CD4-positive, alpha-beta T cell (primary cell): ENCODE measurements around the gene MCRS1. TPM values are rescaled to one million over a fixed set of nuclear protein-coding genes. Genes with fewer than 3 reads are reported as not detected.

Experiments used
- ATAC-seq: fragments of 200-7000 bp; cut with Tn5 transposase; one replicate; pipeline ENCODE4 v1.10.0; 2022; ENCODE audit warnings: mild to moderate bottlenecking; ENCODE audit not compliant: poor library complexity
- CTCF ChIA-PET: fragments of 350-600 bp; sonication (Branson Sonifier 250); formaldehyde crosslinking; loops from one replicate; lab custom pipeline; 2021; ENCODE audit warnings: antibody characterized with exemption, inconsistent platforms; lab: Charles Lee
- POLR2A ChIA-PET: fragments of 350-600 bp; sonication (Branson Sonifier 250); formaldehyde crosslinking; loops from one replicate; lab custom pipeline; 2021; ENCODE audit warnings: antibody characterized with exemption, inconsistent platforms; lab: Charles Lee
- DNase-seq, 14 experiments: peaks; one replicate each; pipeline ENCODE4 v3.0.0-alpha.2; 2013 to 2020; ENCODE audit warnings: mixed read lengths in 2 of 14
- H3K27ac ChIP-seq, 2 donors: one replicate each; pipeline versions ENCODE4 v1.5.1 to v1.7.0; 2013; ENCODE audit warnings: low read length in 2 of 2, low read depth in 1 of 2, mild to moderate bottlenecking in 1 of 2
- H3K27me3 ChIP-seq, 2 experiments: 1 replicate in 1 of 2; 2 replicates in 1 of 2; pipeline versions ENCODE4 v1.6.1 to v1.7.0; 2013; ENCODE audit warnings: low read length in 2 of 2, control low read depth in 1 of 2, mild to moderate bottlenecking in 1 of 2, moderate library complexity in 1 of 2; ENCODE audit not compliant: insufficient read depth in 2 of 2, control insufficient read depth in 1 of 2
- H3K36me3 ChIP-seq: one replicate; pipeline ENCODE4 v1.6.1; 2013; ENCODE audit warnings: low read length, control low read depth; ENCODE audit not compliant: insufficient read depth
- H3K4me1 ChIP-seq: one replicate; pipeline ENCODE4 v1.6.1; 2013; ENCODE audit warnings: low read length, control low read depth; ENCODE audit not compliant: insufficient read depth
- H3K4me3 ChIP-seq: one replicate; pipeline ENCODE4 v1.5.1; 2013; ENCODE audit warnings: mild to moderate bottlenecking, low read length, moderate library complexity
- H3K9me3 ChIP-seq, 2 experiments: 1 replicate in 1 of 2; 2 replicates in 1 of 2; pipeline versions ENCODE4 v1.6.1 to v1.7.0; 2013; ENCODE audit warnings: low read length in 2 of 2, mild to moderate bottlenecking in 2 of 2, control low read depth in 1 of 2, moderate library complexity in 1 of 2; ENCODE audit not compliant: control insufficient read depth in 1 of 2, insufficient read depth in 1 of 2
- H3K27ac Mint-ChIP-seq: one replicate; pipeline ENCODE4 v1.8.0; 2020; ENCODE audit warnings: mixed read lengths
- H3K27me3 Mint-ChIP-seq: one replicate; pipeline ENCODE4 v1.8.0; 2021; ENCODE audit warnings: mixed read lengths
- H3K36me3 Mint-ChIP-seq: one replicate; pipeline ENCODE4 v1.8.0; 2021; ENCODE audit warnings: low read depth, mixed read lengths
- H3K4me1 Mint-ChIP-seq: one replicate; pipeline ENCODE4 v1.8.0; 2021; ENCODE audit warnings: low read depth, mixed read lengths
- H3K4me3 Mint-ChIP-seq: one replicate; pipeline ENCODE4 v1.8.0; 2020; ENCODE audit warnings: mild to moderate bottlenecking, mixed read lengths
- H3K9me3 Mint-ChIP-seq: one replicate; pipeline ENCODE4 v1.8.0; 2020; ENCODE audit warnings: mixed read lengths
- intact Hi-C, 2 experiments: fragments of 100-400 bp; cut with DNase I in 1 of 2; cut with micrococcal nuclease in 1 of 2; formaldehyde crosslinking; loops; one replicate each; pipeline versions ENCODE4 v1.15.1 to v1.9.0; 2023 to 2025; cut with DNase I, micrococcal nuclease
- total RNA-seq, 174 experiments: library from RNA in 2 of 174; stranded (reverse) in 2 of 174; gene quantifications; one replicate each; pipeline ENCODE4 v1.2.3 and lab custom pipeline; 2021 to 2026
- TF ChIP-seq, protein P1 (sequence below): fragments of 200-600 bp; IDR thresholded peaks from one replicate; pipeline ENCODE4 v1.8.0; 2022; ENCODE audit warnings: antibody characterized with exemption, mild to moderate bottlenecking

Gene MCRS1
- total RNA-seq, 2 experiments from 2014 or later = 49.0 to 56.4 TPM

DNA sequence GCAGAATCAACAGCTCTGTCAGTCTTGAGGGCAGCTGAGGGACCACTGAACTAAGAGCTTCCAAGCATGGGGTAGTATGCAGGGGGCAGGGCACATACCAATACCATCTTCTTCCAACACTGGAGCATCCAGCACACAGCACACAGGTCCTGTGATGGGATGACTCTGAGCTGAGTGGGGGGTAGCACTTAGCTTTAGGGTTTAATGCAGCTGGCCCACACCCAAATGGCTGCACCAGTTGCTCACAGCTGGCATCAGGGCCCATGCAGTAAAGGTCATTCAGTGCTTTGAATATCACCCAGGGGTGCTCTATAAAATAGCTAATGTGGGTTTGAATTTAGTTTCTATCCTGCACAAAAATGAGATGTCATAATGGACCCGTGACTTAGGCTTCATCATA is 35.8 kb upstream of the MCRS1 start:
- ATAC-seq (no peak), DNase-seq (no peak)
- H3K27me3 ChIP-seq = no peaks in the 10 kb centered on the region
- TF ChIP-seq, protein P1, sequence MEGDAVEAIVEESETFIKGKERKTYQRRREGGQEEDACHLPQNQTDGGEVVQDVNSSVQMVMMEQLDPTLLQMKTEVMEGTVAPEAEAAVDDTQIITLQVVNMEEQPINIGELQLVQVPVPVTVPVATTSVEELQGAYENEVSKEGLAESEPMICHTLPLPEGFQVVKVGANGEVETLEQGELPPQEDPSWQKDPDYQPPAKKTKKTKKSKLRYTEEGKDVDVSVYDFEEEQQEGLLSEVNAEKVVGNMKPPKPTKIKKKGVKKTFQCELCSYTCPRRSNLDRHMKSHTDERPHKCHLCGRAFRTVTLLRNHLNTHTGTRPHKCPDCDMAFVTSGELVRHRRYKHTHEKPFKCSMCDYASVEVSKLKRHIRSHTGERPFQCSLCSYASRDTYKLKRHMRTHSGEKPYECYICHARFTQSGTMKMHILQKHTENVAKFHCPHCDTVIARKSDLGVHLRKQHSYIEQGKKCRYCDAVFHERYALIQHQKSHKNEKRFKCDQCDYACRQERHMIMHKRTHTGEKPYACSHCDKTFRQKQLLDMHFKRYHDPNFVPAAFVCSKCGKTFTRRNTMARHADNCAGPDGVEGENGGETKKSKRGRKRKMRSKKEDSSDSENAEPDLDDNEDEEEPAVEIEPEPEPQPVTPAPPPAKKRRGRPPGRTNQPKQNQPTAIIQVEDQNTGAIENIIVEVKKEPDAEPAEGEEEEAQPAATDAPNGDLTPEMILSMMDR = no peak
- Mint-ChIP-seq H3K27ac (no peak overlapping the region), H3K27me3 (no peaks in the 10 kb centered on the region), H3K9me3 (no peaks in the 10 kb centered on the region), H3K36me3 (no peaks in the 10 kb centered on the region), H3K4me1 (no peaks in the 10 kb centered on the region), H3K4me3 (no peak overlapping the region)
- POLR2A ChIA-PET = interaction anchor here (1.8 kb wide), 1 partner anchor 19 kb away, joined by 5 read pairs; no protein-coding TSS in a partner anchor
- H3K4me1 ChIP-seq = no peaks in the 10 kb centered on the region
- H3K9me3 ChIP-seq = no peaks in the 10 kb centered on the region
- CTCF ChIA-PET = interaction anchor here (0.6 kb wide), 1 partner anchor 304 kb away, joined by 3 read pairs; no protein-coding TSS in a partner anchor
- no peak overlapping the region for H3K27ac ChIP-seq
- H3K4me3 ChIP-seq = no peak overlapping the region
- intact Hi-C loops = no loop called here
- H3K36me3 ChIP-seq = no peaks in the 10 kb centered on the region

DNA sequence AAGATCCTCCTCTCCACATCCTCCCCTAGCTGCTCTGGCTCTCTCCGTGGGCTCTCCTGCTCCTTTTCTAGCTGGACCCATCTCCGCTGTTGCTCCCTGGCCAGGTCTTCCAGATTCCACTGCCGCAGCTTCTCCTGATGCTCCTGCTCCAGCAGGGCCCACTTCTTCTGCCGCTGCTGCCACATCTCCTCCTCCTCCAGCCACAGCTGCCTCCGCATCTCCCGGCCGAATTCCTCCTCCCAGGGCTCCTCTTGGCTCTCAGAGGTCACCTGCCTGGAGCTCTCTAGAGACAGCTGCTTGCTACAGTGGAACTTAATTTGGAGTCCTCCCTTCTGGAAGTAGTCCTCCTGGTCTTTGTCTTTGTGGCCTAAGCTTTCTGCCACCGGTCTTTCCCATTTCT is 32.0 kb upstream of the MCRS1 start:
- DNase-seq = no peak
- CTCF ChIA-PET = no interaction called here
- Mint-ChIP-seq H3K4me3 (no peak overlapping the region), H3K4me1 (no peaks in the 10 kb centered on the region), H3K27me3 (no peaks in the 10 kb centered on the region), H3K9me3 (no peaks in the 10 kb centered on the region), H3K36me3 (no peaks in the 10 kb centered on the region), H3K27ac (no peak overlapping the region)
- intact Hi-C loops = no loop called here
- Histone ChIP-seq H3K36me3 (no peaks in the 10 kb centered on the region), H3K4me3 (no peak overlapping the region), H3K4me1 (no peaks in the 10 kb centered on the region), H3K27me3 (no peaks in the 10 kb centered on the region), H3K9me3 (no peaks in the 10 kb centered on the region), H3K27ac (no peak overlapping the region)
- POLR2A ChIA-PET = no interaction called here
- no peak for ATAC-seq
- TF ChIP-seq, protein P1 = no peak

DNA sequence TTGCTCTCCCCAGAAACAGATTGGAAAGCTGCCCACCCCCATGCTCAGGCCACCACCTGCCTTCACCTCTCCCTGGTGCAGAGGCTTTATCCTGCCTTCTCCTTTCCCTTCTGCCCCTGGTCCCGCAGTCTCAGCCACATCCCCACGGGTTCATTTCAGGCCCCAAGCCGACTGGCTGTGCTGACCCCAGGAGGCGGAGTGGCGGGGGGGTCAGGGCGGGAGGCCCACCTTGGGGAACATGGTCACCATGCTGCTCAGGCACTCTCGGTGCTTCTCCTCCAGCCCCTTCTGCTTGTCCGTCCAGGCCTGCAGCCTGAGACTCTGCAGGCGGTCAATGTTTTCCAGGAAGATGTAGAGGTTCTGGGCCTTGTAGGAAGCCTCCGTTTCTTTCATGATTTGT is 30.6 kb upstream of the MCRS1 start:
- POLR2A ChIA-PET = no interaction called here
- Mint-ChIP-seq H3K27ac (no peak overlapping the region), H3K9me3 (no peaks in the 10 kb centered on the region), H3K36me3 (no peaks in the 10 kb centered on the region), H3K4me3 (no peak overlapping the region), H3K4me1 (no peaks in the 10 kb centered on the region), H3K27me3 (no peaks in the 10 kb centered on the region)
- H3K9me3 ChIP-seq = no peaks in the 10 kb centered on the region
- H3K27me3 ChIP-seq = no peaks in the 10 kb centered on the region
- H3K36me3 ChIP-seq = no peaks in the 10 kb centered on the region
- DNase-seq = no peak
- TF ChIP-seq, protein P1 = no peak
- ATAC-seq = no peak
- no peak overlapping the region for H3K4me3 ChIP-seq
- H3K4me1 ChIP-seq = no peaks in the 10 kb centered on the region
- H3K27ac ChIP-seq = no peak overlapping the region
- CTCF ChIA-PET = no interaction called here
- intact Hi-C loops = no loop called here
